TTC549 (cell line): Measurements from ENCODE around the gene MLANA.

ENCODE experiments used
- FAIRE-seq: peaks from 2 replicates; lab custom pipeline; 2012; peaks lifted over from hg19 to GRCh38; lab: Jason Lieb, UNC

Gene MLANA

DNA sequence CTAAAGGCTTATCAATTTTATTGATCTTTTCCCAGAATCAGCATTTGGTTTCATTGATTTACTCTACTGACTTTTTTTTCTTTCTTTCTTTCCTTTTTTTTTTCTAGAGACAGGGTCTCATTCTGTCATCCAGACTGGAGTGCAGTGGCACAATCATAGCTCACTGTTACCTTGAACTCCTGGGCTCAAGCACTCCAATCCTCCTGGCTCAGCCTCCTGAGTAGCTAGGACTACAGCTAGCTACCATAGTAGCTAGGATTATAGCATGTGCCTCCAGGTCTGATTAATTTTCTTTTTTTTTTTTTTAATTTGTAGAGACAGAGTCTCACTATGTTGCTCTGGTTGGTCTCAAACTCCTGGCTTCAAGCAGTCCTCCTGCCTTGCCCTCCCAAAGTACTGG, 11.7 kb downstream of the MLANA start:
- no peak for FAIRE-seq

DNA sequence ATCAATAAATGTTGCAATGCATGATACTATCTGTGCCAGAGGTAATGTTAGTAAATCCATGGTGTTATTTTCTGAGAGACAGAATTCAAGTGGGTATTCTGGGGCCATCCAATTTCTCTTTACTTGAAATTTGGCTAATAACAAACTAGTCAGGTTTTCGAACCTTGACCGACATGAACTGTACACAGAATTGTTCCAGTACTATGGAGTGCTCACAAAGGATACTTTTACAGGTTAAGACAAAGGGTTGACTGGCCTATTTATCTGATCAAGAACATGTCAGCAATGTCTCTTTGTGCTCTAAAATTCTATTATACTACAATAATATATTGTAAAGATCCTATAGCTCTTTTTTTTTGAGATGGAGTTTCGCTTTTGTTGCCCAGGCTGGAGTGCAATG, 18.2 kb downstream of the MLANA start:
- no peak for FAIRE-seq

DNA sequence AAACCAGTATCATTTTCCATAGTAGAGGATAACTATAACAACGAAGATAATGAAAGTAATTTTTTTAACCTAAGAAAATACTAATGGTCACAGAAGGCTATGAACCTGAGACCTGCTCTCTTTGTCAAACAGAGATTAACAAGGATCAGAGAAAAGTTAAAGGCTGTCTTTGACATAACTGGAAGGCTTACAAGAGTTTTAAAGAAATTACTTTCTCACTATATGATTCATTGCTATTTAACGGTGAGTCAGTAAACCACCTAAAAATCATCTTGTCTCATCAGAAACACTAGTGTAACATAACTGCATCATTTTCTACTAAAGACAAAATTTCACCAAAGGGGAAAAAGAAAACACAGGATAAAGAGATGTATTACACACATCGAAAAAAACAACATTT, 19.3 kb downstream of the MLANA start:
- no peak for FAIRE-seq

DNA sequence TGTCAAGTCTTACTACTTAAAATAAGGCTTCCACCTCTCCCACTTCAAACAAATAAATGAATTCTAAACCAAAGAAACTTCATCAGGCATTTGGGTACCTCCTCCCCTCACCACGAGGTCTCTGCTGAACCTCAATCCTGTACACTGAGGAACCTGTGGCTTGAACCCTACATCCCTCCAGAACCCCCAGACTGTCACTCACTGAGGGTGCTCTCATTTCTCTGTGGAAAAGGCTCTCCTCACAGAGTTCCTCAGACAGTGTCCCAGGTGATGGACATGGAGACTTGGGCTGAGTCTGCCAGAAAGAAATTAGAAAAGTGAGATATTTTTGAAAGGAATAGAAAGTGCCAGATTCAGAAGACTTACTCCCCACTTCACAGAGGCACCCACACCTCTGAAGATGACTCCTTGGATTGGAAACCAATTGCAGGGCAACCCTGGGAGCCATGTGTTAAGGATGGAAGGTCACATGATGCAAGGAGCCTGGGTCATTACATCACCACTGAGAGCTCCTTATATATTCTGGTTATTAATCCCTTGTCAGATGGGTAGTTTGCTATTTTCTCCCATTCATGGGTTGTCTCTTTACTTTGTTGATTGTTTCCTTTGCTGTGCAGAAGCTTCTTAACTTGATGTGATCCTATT, 19.8 kb downstream of the MLANA start:
- FAIRE-seq: no peak

DNA sequence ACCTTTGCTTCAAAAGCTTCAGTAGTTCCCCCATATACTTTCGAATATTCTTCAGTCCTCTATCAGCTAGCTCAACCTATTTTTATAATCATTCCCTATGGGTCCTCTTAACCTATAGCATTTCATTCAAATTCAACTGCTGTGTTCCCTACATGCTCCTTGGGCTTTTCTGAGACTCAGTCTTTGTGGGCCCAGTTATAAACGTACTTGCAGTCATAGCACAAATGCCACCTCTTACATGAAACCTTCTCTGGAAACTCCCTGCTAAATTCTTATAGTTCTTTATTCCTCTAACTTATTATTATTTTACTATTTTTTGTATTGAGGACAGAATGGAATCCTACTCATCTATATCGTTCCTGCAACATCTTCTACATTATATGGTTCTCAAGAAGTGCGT, 24.7 kb downstream of the MLANA start:
- FAIRE-seq: no peak

DNA sequence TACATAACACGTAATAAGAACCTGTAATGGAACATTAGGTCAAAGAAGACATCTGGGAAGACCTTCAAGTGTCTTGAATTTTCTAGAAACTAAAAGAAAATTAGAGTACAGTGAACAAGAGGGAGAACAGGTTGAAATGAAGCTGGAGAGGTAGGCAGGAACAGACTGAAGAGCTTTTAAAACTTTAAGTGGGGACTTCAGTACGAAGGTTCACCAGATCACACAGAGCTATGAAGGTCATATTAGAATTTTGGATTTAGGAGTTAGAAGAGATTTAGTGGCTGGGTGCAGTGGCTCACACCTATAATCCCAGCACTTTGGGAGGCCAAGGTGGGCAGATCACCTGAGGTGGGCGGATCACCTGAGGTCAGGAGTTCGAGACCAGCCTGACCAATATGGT, 26.6 kb downstream of the MLANA start:
- no peak for FAIRE-seq

DNA sequence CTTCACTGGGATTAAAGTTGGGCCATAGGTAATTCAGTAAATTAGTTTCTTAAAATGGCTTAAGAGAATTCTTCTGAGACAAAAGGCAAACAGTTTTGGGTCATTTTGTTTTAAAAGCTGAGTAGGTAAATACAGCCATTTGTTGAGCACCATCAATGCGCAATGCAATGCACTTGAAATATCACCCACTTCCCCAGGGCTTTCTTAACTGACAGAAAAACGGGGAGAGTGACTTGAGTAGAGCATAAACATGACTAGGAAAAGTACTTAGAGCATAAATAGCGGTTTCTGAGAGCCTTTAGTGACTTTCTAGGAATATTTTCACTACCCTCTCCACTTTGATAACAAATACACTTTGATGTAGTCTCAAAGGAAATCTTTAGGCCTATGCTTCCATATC, 27.2 kb downstream of the MLANA start:
- no peak for FAIRE-seq

DNA sequence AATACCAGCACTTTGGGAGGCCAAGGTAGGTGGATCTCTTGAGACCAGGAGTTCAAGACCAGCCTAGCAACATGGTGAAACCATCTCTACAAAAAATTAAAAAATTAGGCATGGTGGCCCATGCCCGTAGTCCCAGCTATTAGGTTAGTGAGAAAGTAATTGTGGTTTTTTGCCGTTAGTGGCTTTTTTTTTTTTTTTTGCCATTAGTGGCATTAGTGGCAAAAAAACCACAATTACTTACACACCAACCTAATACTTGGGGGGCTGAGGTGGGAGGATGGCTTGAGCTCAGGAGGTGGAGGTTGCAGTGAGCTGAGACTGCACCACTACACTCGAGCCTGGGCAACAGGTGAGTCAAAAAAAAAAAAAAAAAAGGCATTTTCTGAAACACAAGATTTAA, 27.8 kb downstream of the MLANA start:
- no peak for FAIRE-seq

DNA sequence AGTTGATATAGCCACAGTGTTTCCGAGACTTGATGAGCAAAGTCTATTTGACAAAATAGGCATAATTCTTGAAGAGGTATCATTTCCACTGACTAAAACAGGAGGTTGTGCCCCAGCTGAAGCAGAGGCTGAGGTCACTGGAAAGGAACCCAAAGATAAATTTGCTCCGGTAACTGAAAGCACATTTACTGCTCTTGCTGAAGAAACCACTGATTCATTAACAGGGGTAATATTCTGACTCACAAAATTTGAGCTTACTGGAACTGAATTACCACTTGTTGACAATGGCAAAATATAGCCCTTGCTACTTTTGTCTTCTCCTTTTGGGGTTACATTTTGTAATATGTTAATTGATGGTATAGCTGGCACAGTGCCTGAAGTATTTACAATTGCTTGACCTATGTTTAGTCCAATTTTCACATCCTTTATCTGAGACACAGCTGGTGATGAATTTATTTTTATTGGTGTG, 30.2 kb downstream of the MLANA start:
- FAIRE-seq: no peak

DNA sequence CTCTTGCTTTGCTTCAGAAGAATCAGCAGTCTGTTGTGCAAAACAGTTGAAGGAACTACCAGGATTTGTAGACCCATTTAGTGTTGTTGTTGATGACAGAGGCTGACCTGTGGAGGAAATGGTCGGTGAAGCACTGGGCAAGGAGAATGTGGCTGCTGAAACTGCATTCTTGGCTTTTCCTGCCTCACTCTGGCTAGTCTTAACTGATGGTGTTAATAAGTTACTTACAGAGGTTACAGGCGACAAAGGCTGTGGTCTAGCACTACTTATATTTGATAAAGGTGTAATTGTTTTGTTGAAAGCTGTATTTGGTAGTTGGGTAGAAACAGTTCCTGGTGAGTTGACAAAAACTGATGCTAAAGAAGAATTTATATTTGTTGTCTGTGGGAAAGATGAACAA, 31.5 kb downstream of the MLANA start:
- no peak for FAIRE-seq

DNA sequence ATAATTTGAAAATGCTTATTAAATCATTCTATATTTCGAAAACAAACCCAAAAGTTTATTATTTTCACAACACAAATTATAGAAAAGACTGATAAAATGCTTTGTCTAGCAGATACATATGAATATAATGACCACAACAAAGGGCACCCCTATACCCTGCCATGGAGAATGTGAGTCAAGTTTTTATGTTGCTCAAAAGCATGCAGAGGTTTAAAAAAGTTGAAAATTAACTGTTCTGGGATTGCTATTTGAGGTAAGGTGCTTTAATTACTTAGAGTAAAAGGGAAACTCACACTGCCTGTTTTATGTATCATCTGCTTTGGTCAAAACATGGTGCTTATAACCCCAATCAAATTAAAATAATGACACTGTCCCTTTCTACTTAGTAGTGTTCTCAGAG, 41.0 kb downstream of the MLANA start:
- no peak for FAIRE-seq

DNA sequence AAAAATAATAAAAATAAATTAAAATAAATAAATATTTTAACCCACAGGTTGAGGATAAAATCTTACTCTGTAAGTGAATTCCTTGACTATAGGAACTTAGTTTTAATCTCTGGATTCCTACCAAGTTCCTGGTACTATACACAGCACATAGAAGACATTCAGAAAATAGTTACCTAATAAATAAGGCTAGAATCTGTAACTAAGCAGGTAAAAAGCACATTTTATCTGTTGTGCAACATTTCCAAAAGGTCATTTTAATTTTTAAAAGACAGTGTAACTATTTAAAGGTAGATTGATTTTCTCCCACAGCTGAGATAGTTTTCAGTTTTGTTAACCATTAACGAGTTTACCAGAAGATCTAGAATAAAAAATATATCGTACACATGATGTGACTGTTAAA, 47.8 kb downstream of the MLANA start:
- no peak for FAIRE-seq

DNA sequence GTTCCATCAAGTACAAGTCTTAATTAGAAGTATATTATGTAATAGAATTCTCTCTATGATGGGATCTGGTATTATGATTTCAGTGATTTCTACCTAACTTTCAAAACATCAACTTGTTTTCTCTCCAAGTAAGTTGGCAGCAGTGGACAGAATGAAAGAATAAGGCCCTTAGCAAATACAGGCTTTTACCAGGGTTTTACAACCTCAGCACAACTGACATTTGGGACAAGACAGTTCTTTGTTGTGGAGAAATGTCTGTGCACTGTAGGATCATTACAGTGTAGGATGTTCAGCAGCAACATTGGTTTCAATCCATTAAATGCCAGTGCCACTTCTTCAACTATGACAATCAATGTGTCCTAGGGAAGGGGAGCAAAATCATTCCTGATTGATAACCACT, 48.8 kb downstream of the MLANA start:
- no peak for FAIRE-seq

DNA sequence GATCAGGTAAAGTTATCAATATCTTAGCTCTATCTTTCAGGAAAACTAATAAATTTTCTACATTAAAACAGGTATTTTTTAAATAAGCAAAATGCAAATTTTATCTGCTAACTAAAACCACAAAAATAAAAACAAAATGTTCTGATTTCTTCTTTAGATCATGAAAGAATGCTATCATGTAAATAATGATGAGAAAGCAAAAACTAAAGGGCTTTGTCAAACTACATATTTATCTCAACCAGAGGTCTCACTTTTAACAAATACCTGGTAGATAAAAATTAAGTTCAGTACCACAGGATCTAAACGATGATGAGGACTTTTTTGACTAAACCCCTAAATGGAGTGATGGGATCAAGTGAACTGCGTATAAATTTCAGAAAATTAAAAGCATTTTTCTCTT, 50.5 kb downstream of the MLANA start:
- no peak for FAIRE-seq

DNA sequence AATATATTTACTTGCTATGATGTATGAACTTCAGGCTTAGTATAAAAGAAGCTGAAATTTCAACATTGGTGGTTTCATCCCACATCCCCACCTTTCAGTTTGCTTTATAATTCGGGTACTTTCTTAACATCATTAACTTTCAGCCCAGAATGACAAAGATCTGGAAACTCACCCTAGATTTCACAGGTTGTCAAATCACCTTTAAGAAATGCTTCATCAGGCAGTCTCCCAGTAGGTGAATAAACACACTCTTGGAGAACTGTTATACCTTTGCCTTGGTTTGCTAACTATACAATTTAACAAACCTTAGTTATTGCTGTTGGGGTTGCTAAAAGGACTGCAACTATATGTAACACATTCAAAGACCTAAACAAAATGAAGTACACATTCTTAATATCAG, 54.4 kb downstream of the MLANA start:
- no peak for FAIRE-seq

DNA sequence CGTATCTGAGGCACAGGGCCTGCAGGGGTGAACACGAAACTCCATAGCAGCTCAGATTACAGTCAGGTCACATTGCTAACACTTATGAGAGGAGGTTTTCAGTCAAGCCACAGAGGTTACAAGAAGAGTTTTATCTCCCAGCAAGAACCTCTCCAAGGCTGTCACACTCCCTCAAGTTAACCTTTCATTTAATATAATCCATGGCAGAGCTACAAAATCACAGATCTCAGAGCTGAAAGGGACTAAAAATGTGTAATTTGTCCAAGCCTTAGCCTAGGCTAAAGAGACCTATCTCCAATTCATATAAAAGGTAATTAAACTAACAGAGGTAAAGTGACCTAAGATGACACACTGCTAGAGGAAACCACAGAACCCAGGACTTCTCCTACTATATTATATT, 57.2 kb downstream of the MLANA start:
- no peak for FAIRE-seq

DNA sequence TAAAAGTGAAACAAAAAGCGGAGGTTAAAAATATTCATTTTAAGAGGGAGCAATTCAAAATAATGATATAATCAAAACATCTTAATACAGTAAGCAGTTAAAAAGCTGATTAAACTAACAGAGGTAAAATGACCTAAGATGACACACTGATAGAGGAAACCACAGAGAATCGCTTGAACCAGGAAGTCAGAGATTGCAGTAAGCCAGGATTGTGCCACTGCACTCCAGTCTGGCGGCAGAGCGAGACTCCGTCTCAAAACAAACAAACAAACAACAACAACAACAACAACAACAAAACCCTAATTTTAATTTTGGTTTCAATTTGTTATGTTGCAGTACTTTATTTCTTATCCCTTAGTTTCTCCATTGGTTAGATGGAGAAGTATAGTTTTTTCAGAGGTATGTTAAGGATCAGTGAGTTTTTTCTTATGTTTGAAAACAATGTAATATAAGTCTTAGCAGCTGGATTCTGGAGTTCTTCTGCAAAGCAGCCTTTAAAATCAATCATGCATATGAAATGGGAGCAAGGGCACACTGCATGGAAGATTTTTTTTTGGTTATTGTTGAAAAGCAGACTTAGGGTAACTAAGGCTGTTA, 58.5 kb downstream of the MLANA start:
- FAIRE-seq: no peak

DNA sequence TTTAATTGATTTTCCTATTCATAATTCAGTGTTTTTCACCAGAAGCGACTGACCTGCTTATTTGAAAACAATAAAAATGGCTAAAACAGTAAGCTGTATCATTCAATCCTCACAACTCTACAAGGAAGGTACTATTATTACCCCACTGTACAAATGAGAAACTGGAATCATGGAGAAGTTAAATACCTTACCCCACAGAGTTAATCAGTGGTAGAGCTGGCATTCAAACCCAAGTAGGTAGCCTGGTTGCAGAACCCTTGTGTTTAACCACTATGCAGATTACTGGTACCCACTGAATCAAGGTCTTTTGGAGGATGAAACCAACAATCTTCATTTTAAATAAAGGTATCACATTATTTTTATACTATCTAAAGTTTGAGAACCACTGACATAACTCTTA, 59.6 kb downstream of the MLANA start:
- FAIRE-seq: no peak

DNA sequence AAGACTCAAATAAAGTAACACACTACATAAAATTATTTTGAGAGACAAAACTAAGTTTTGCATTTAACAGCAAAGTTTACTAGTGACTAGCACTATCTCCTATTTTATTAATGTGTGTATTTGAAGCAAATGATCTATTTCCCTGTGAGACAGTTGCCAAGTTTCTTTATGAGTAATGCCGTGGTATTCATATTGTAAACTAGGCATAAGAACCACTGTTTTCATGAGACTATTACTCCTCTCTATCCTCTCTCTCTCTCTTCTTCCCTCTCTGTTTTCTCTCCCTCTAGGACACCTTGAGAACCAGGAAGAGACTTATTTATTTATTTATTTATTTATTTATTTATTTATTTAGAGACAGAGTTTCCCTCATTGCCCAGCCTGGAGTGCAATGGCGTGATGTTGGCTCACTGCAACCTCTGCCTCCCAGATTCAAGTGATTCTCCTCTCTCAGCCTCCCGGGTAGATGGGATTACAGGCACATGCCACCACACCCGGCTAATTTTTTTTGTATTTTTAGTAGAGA, 61.1 kb downstream of the MLANA start:
- no peak for FAIRE-seq

DNA sequence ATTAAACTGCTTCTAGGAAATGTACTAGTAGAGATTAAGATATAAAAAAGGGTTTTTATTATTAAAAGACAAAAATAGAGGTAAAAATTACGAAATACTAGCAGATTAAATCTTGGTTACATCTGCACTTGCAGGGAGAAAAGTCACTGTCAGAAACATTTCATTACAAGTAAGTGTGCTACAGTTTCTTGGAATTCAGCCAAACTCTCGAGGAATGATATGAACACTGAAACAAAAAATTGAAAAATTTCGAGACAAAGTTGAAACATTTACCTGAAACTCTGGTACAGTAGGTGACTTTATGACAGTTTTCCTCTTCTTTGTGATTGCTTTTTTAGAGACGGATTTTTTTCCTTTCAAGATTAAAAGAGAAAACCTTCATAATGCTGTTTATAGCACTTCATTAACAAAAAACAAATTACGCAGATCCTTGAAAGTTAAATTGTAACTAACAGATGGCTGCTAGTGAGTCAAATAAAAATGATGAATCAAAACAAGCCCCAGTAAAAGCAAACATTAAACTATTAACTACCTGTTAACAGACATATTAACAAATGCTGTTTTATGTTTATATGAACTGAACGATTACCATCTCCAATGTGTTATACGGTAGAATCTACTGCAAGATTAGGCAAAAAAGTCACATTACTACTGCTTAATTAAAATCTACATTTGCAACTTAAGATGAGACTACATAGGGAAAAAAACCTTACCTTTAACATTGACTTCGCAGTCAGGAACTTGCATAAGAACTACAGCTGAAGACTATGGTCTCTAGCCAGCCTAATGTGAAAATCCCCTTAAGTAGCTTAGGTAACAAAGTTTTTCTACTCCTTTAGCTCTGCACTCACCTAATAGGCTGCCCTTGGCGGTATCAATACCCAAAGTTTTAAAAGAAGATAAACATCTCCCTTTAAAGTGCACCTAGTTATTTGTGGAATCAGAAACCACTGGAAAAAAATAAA, 63.3 kb downstream of the MLANA start:
- no peak for FAIRE-seq

DNA sequence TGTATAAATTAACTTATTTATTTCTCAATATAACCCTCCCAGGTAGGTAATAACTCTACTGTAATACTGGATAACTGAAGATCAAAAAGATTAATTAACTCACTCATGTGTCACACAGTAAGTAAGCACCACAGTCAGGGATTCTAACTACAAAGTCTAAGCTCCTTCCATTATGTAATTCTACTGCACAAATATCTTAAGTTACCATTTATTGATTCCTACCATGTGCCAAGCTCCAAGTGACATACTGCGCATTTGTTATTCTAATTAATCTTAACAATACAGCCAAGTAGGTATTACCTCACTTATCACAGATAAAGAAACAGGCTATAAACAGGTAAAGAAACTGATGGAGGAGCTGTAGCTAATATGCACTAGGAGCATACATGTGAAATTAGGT, 66.5 kb downstream of the MLANA start:
- no peak for FAIRE-seq

DNA sequence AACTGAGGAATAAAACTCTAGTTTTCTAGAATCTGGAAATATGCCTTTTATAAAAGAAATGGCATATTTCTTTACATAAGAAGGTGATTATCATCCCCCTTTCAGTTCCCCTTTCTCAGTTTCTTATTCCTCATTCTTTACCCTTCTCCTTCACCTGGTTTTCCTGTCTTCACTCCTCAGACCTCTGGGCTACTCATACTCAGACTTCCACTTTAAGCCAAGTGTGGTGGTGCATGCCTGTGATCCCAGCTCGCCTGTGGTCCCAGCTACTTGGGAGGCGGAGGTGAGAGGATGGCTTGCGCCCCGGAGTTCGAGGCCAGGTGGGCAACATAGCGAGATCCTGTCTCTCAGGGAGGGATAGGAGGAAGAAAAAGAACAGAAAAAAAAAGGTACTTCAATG, 67.6 kb downstream of the MLANA start:
- no peak for FAIRE-seq
